Left lung (tissue), 10 donors: ENCODE measurements around the gene POLR1C. TPM values are rescaled to one million over a fixed set of nuclear protein-coding genes. Genes with fewer than 3 reads are reported as not detected.
"Not testable (repeated sequence)": the region's sequence is repeated elsewhere in the genome, so short reads cannot be mapped to it uniquely, and the experiment has no call there.

Source experiments
- ATAC-seq: fragments of 200-7000 bp; cut with Tn5 transposase; one replicate; pipeline ENCODE4 v1.9.1; 2020; ENCODE audit warnings: moderate library complexity
- DNase-seq, 4 donors: peaks; one replicate each; pipeline ENCODE4 v3.0.0-alpha.2; 2013 to 2020
- H3K27ac ChIP-seq, 2 donors: fragments of 200-600 bp; sonication (generic) in 1 of 2; one replicate each; pipeline versions ENCODE4 v1.5.0 to v1.8.0; 2020 to 2021
- H3K27me3 ChIP-seq, 2 donors: fragments of 200-600 bp; sonication (generic) in 1 of 2; one replicate each; pipeline versions ENCODE4 v1.5.0 to v1.8.0; 2020 to 2021
- H3K36me3 ChIP-seq, 2 donors: fragments of 200-600 bp; sonication (generic) in 1 of 2; one replicate each; pipeline versions ENCODE4 v1.5.0 to v1.8.0; 2020 to 2021
- H3K4me1 ChIP-seq, 2 donors: fragments of 200-600 bp; one replicate each; pipeline ENCODE4 v1.8.0; 2021
- H3K4me3 ChIP-seq, 2 donors: fragments of 200-600 bp; sonication (generic) in 1 of 2; one replicate each; pipeline versions ENCODE4 v1.5.0 to v1.8.0; 2020 to 2021; ENCODE audit warnings: mild to moderate bottlenecking in 1 of 2
- H3K9me3 ChIP-seq, 2 donors: fragments of 200-600 bp; sonication (generic) in 1 of 2; one replicate each; pipeline versions ENCODE4 v1.5.0 to v1.8.0; 2020 to 2021
- intact Hi-C, 2 donors: fragments of 100-400 bp; cut with DNase I; formaldehyde crosslinking; loops; one replicate each; pipeline versions ENCODE4 v1.11.2 to v1.14.2; 2022
- polyA plus RNA-seq, 6 donors: library from polyadenylated mRNA; unstranded; fragments of 120-200 nt; gene quantifications; one replicate each; pipeline ENCODE4 v1.2.1, GENCODE V29; 2013; ENCODE audit not compliant: insufficient read length in 6 of 6
- total RNA-seq, 2 donors: library from RNA; stranded (reverse); fragmentation: NEBNext Ultra II Directional; extraction: Animal tissue kit (Norgen Biotek cat#: 25700); gene quantifications; one replicate each; pipeline ENCODE4 v1.2.1, GENCODE V29; 2021
- TF ChIP-seq, protein P1 (sequence below), 2 donors: fragments of 200-600 bp; sonication (generic) in 1 of 2; IDR thresholded peaks; one replicate each; pipeline versions ENCODE4 v1.5.0 to v1.8.0; 2021; ENCODE audit warnings: antibody characterized with exemption in 2 of 2
- donor health status: DM: no; HTN: yes; CAD: no.
- donor health status: DM: no; HTN: no; CAD: no.

The POLR1C gene
- total and polyA plus RNA-seq, 8 donors = 31.9 to 46.3 (median 35.5) TPM

DNA sequence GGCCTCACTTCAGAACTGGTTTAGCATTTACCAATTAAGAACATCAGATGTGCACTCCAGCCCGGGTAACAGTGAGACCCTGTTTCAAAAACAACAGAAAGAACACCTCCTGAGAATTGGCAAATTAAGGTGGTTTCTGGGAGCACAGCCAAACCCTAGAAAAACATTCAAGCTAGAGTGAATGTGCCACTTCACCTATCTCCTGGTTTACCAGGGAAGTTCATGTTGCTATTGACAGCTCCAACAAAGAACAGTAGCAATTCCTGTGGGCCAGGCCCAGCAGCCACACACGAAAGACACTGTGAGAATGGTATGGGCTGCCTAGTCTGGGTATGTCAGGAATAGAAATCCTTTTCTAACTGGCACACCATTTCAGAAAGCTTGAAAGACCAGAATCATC lies 4.9 kb downstream of the POLR1C start:
- peaks cover 10 to 19% of the 10 kb centered on the region in 2 donors for H3K4me1 ChIP-seq
- H3K9me3 ChIP-seq = no peaks in the 10 kb centered on the region
- intact Hi-C loops = no loop called here
- no peak overlapping the region for H3K4me3 ChIP-seq
- TF ChIP-seq, protein P1, sequence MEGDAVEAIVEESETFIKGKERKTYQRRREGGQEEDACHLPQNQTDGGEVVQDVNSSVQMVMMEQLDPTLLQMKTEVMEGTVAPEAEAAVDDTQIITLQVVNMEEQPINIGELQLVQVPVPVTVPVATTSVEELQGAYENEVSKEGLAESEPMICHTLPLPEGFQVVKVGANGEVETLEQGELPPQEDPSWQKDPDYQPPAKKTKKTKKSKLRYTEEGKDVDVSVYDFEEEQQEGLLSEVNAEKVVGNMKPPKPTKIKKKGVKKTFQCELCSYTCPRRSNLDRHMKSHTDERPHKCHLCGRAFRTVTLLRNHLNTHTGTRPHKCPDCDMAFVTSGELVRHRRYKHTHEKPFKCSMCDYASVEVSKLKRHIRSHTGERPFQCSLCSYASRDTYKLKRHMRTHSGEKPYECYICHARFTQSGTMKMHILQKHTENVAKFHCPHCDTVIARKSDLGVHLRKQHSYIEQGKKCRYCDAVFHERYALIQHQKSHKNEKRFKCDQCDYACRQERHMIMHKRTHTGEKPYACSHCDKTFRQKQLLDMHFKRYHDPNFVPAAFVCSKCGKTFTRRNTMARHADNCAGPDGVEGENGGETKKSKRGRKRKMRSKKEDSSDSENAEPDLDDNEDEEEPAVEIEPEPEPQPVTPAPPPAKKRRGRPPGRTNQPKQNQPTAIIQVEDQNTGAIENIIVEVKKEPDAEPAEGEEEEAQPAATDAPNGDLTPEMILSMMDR (IDR thresholded peaks at IDR 0.05) = no peak
- no peaks in the 10 kb centered on the region for H3K27me3 ChIP-seq
- ATAC-seq = peak; percentile 34
- DNase-seq = no peak
- H3K27ac ChIP-seq = no peak overlapping the region
- peaks cover 0 to 78% of the 10 kb centered on the region in 2 donors for H3K36me3 ChIP-seq

DNA sequence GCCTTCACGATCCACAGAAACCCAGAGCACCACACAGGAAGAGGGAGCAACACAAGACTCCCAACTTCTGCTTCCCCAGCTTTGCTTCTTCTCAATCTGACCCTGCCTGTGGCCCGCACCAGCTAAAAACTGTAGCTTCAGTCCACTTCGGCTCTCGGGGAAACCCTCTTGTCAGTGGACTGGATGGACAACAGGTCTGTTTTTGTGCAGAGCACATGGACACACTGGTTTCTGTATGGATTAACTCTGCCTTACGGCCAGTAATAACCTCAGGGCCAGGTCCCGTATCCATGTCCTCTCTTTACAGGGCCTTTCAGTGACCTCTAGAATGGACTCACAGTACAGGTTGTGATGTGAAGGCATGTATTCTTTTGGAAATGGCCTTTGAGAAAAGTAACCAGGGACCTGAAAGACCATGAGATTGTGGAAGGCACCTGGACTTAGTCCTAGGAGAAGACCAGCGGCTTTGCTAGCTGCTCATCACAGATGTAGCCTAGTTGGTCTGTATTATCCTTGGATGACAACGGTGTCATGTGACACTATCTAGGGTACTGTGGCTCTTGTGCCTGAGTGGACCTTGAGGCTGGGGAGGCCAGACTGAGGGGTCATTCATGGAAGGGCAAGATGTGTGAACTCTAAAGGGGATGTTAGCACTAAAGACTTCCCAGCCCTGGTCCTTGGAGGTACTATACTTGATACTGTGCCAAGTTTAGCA lies 5.8 kb downstream of the POLR1C start:
- no peak for ATAC-seq
- Histone ChIP-seq H3K9me3 (no peaks in the 10 kb centered on the region), H3K27ac (peak overlapping the region in 1 of 2 donors; percentile 14), H3K27me3 (no peaks in the 10 kb centered on the region), H3K36me3 (peaks cover 0 to 87% of the 10 kb centered on the region in 2 donors), H3K4me1 (peaks cover 8 to 15% of the 10 kb centered on the region in 2 donors), H3K4me3 (no peak overlapping the region)
- intact Hi-C loops = no loop called here
- TF ChIP-seq, protein P1 (IDR thresholded peaks at IDR 0.05) = no peak
- DNase-seq = no peak

DNA sequence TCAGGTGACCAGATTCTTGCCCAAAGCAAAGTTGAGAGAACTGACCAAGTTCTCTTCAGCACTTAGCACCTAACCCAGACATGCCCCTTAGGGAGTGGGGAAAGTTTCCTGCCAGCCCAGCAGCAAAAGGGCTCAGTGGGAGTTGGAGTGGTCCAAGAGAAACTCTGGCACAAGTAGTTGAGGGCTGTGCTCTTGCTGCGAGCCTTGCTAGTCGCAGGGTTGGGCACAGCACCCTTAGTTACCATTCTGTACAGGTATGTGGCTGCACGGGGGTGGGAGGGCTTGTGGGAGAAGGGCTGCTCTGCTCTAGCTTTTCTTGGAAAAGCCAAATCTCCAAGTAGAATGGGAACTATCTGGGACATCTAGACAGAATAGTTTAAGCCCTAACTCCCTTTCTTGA lies 6.4 kb downstream of the POLR1C start:
- intact Hi-C loops = no loop called here
- Histone ChIP-seq H3K4me3 (no peak overlapping the region), H3K9me3 (no peaks in the 10 kb centered on the region), H3K27me3 (no peaks in the 10 kb centered on the region), H3K27ac (no peak overlapping the region), H3K4me1 (peaks cover 3 to 10% of the 10 kb centered on the region in 2 donors), H3K36me3 (peaks cover 0 to 92% of the 10 kb centered on the region in 2 donors)
- ATAC-seq (no peak), DNase-seq (no peak)
- TF ChIP-seq, protein P1 (IDR thresholded peaks at IDR 0.05) = no peak

DNA sequence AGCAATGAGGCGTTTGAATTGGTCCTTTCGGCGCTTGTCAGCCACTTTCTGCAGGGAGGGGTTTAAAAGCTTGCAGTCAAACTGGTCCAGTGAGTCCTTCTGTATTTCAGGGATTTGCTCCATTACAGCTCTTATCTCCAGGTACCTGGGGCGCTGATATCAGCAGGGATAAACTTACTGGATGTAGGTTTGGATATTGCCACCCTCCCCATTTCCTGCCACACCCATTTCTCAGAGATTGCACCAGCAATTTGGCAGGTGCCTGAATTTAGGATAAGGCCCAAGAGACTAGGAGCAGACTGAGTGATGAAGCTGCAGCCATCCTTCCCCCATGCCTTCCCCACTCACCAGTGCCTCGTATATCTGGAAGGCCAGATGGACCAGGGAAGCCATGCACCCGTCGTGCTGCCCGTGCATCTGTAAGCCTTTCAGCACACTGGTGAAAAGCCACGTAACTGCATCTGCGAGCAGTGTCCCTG lies 7.6 kb downstream of the POLR1C start:
- Histone ChIP-seq H3K27me3 (no peaks in the 10 kb centered on the region), H3K4me3 (no peak overlapping the region), H3K27ac (no peak overlapping the region), H3K4me1 (peaks cover 0 to 3% of the 10 kb centered on the region in 2 donors), H3K36me3 (peaks cover 0 to 100% of the 10 kb centered on the region in 2 donors), H3K9me3 (no peaks in the 10 kb centered on the region)
- DNase-seq (no peak), ATAC-seq (peak; percentile 67)
- intact Hi-C loops = no loop called here
- TF ChIP-seq, protein P1 (IDR thresholded peaks at IDR 0.05) = no peak

DNA sequence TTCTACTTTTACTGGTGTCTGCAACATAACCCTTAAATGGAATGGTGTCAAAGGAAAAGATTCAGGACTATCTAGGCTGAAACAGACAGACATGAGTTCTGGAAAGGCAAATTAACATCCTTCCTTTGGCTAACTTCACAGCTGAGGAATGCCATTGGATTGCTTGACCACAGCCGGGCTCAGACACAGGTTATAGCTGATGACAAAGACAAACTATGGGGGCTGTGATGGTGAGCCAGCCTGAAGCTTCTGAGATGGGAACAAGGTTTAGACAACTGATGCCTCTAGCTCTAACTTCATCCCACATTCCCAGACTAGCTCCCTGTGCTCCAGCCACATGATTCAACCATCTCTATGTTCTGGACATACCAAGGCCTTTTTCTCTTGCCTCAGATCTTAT lies 15.3 kb downstream of the POLR1C start:
- no peak overlapping the region for H3K4me3 ChIP-seq
- no peaks in the 10 kb centered on the region for H3K27me3 ChIP-seq
- H3K27ac ChIP-seq = no peak overlapping the region
- TF ChIP-seq, protein P1 (IDR thresholded peaks at IDR 0.05) = no peak
- DNase-seq (no peak), ATAC-seq (no peak)
- H3K36me3 ChIP-seq = peaks cover 0 to 91% of the 10 kb centered on the region in 2 donors
- intact Hi-C loops = no loop called here
- no peaks in the 10 kb centered on the region for H3K4me1 ChIP-seq
- H3K9me3 ChIP-seq = no peaks in the 10 kb centered on the region

DNA sequence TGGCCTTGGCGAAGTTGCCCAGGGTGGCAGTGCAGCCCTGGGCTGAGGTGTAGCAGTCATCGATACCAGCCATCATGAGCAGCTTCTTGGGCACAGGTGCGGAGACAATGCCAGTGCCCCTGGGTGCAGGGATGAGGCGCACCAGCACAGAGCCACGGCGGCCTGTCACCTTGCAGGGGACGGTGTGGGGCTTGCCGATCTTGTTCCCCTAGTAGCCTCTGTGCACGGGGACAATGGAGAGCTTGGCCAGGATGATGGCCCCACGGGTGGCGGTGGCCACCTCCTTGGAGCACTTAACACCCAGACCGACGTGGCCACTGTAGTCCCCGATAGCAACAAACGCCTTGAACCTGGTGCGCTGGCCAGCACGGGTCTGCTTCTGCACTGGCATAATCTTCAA lies 22.1 kb downstream of the POLR1C start:
- H3K9me3 ChIP-seq, intact Hi-C loops, H3K4me3 ChIP-seq, H3K27ac ChIP-seq, ATAC-seq, H3K27me3 ChIP-seq, DNase-seq, H3K4me1 ChIP-seq: not testable (repeated sequence)
- peaks cover 0 to 93% of the 10 kb centered on the region in 2 donors for H3K36me3 ChIP-seq

DNA sequence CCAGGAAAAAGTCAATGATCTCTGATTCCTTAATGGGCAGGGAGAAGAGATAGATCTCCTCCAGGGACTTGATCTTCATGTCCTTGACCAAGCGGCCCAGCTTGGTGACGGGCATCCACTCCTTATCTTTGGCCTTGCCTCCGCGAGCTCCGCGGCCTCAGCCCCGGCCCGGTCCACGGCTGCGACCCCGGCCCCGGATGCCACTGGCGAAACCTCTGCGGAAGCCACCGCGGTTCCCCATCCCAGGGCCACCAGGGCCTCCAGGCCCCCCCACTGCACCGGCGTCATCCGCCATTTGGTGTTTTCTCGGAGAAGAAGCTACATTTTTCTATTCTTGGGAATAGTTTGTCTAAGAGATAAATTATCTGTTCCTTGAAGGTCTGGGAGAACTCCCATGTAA lies 22.5 kb downstream of the POLR1C start:
- peaks cover 0 to 93% of the 10 kb centered on the region in 2 donors for H3K36me3 ChIP-seq
- H3K4me3 ChIP-seq, H3K9me3 ChIP-seq, DNase-seq, ATAC-seq, intact Hi-C loops, H3K27ac ChIP-seq, H3K27me3 ChIP-seq, H3K4me1 ChIP-seq: not testable (repeated sequence)
